COR-L47 (cell line): Measurements from ENCODE around the gene PWP1.
"Not testable (repeated sequence)": the region's sequence is repeated elsewhere in the genome, so short reads cannot be mapped to it uniquely, and the experiment has no call there.

ENCODE experiments used
- DNase-seq: peaks from one replicate; lab custom pipeline; 2025; lab: John Stamatoyannopoulos, UW

PWP1 gene

DNA sequence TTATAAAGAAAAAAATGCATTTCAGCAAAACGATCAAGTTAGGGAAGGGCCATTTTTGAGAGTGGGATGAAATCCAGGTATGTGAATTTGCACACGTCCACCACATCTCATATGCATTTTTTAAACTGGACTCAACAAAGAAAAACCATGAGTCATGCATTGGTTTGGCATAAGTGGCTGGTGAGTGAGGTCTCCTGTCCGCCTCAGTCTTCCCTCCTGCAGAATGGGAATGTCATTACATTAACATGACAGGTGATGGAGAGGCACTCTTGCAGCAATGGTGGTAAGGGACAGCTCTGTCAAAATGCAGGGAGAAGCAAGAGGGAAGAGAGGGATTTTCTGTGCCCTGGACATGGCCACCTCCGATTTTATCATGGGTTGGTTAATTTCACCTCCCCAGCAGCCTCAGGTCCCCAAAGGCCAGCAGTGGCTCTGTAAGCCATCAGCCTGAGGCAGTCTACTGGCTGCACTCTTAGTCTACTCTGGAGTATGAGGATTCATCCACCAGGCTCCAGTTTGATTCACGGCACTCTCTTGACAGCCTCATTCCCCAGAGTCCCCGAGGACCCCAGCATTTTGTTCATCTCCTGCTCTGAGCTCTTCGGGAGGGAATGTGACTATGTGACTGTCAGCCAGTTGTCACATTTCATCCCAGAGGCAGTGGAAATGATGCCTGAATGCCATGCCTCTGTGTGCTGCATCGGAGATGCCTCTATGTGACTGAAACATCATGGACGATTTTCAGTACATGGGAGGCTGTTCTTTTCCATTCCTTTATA lies 17.1 kb upstream of the PWP1 start:
- no peak for DNase-seq

DNA sequence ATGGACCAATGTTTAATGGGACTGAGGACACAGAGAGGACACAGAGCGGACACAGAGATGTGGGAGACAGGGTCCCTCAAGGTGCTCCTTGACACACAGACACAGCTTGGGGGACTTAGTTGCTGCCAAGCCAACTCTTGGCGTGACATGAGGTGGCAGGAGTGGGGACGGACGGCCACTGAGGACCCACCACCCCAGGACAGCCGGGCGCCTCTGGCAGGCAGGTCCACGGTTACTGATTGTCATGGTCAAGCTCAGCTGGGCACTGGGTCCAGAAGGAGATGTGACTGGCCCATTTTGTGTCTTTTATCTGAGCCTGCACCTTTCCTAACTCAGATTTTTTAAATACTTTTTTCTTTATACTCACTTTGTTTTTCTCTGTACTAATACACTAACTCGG lies 15.7 kb upstream of the PWP1 start:
- no peak for DNase-seq

DNA sequence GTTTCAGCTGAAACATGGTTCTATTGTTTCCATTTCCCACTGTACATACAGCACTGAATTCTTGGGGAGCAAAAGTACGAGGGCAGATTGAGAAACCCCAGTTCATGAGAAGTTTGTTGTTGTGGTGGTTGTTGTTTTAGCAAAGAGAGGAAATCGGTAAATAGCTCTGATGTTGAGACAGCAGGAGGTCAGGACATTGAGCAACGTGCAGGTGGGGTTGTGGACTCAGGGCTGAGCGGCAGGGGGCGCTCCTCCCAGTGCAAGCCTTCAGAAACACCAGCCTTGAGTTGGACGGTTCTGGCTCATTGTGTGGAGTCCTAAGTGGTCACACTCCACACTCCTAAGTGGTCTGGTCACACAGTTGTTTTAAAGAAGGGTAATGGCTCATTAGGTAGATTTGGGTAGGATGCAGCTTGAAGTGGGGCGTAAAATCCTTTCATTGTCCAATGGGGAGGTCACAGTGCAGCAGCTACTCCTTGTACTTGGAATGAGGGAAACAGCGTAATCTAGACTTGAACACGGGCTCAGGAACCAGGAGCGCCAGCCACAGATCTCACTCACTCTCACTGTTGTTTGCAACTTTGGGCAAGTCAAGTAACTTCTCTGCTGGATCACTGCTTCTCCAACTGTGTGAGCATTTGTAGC lies 14.5 kb upstream of the PWP1 start:
- DNase-seq, result no peak

DNA sequence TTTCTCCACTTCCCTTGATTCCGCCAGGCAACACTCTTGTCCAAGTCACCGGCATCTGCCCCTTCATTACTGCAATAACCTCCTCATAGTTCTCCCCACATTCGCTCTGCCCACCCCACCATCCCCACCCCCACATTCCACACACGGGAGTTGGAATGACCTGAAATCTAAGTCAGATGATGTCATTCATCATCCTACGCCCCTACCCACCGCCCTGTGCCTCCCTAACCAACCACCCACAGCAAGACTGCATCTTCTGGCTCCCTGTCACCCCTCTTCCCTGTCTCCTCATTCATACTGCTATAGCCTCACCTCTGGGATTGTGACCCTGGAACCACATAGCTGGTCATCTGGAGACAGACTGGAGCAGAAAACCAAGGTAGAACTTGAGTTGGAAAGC lies 7.9 kb upstream of the PWP1 start:
- no peak for DNase-seq

DNA sequence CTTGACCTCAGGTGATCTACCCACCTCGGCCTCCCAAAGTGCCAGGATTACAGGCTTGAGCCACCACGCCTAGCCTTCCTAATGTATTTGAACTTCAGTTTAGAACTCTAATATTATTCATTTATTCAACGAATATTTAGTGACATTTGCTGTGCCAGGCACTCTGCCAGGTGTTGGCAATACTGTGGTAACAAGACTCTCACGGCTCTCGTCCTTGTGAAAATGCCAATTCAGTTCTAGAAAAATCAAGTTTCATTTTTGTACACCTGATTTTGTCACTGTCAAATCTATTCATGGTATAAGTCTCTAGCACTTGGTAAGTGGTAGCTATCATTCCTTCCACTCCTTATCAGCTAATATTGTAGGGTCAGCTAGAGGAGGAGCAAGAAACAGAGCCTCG lies 6.3 kb upstream of the PWP1 start:
- DNase-seq, result no peak

DNA sequence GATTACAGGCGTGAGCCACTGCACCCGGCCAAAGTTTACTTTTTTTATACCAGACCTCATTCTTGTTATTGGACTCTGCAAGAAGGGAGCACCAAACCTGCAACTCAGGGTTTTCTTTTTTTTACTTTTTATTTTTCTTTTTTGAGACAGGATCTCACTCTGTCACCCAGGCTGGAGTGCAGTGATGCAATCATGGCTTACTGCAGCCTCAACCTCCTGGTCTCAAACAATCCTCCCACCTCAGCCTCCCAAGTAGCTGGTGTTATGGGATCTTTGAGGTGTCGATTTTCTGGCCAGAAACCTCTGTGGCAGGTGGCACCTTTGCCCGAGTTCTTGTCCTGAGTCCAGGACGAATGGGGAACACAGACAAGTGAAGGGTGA lies 4.2 kb upstream of the PWP1 start:
- DNase-seq, result no peak

DNA sequence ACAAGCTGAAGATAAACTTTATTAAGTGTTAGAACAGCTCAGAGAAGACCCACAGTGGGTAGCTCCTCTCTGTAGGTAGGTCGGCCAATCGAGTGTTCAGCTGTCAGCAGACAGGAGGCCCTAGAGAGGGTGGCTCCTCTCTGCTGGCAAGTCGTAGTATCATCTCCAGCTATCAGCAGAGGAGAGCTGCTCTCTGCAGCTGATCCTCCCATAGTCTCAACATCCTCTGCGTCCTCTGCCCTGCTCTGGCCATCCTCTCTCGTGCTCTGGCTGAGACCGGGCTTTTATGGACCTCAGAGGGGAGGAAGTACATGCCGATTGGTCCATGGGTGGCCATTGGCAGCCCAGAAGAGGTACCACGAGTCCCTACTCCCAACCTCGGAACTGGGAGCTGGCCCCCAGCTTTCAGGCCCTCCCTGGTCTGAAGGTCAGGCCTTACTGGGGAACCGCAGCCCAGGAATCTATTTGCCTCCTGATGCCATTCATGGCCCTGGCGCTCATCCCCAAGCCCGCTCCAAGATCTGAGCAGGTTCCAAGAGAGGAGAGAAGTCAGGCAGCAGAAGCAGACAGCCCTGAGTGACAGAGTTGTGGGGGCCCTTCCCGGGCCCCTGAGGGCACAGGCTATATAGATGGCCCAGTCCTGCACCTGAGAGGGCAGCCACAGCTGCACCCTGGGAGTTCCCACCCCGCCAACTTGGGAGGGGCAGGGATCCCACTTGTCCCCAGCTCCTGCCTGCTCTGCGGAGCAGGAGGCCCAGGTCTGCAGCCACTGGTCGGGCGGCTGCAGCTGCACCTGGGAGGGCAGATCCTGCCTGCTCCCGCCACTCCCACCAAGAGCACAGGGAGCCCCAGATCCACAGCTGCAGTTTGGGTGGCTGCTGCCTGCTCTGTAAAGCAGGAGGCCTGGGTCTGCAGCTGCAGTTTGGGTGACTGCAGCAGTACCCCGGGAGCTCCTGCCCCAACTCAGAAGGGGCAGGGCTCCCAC lies 3.5 kb upstream of the PWP1 start:
- DNase-seq, result no peak

DNA sequence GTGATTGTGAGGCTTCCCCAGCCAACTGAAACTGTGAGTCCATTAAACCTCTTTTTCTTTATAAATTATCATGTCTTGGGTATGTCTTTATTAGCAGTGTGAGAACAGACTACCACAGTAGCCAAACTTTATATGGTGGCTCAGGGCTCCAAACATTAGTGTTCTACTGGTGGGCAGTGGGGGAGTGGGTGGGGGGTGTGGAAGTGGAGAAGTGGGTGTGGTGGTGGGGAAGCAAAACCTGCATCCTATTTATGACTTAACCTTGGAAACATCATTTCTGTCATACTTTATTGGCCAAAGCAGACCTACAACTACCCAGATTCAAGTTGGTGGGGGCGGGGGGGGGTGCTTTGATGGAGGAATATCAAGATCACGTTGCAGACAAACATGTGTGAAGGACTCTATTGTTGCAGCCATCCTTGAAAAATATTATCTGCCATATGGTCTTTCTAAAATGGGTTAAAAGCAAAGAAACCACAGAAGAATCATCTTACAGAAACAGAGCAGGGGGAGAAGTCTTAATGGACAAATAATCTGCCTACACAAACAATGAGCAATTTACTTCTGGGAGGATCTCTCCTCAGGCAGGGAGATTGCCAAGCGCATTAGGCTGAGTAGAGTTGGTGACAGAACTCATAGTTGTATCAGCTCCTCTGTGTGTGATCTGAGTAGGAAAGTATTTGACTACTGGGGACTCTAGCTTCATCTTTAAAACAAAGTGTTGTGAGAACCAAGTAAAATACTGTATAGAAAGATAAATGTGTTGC lies 1.4 kb upstream of the PWP1 start:
- DNase-seq, result no peak

DNA sequence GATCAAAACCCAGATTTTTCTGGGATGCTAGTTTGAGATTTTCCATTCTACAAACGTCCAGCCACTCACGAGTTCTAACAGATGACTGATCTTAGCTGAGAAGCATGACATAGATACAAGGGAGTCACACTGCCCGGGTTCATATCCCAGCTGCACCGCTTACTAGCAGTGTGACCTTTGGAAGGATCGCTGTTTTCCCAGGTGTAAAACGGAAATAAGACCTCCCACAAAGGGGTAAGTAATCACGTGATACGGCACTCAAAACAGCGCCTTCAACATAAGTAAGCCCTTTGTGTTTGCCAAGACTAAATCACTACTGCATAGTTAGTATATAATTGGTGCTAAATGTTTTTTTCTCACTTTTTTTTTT lies 624 bp upstream of the PWP1 start:
- peak; percentile 46 for DNase-seq

DNA sequence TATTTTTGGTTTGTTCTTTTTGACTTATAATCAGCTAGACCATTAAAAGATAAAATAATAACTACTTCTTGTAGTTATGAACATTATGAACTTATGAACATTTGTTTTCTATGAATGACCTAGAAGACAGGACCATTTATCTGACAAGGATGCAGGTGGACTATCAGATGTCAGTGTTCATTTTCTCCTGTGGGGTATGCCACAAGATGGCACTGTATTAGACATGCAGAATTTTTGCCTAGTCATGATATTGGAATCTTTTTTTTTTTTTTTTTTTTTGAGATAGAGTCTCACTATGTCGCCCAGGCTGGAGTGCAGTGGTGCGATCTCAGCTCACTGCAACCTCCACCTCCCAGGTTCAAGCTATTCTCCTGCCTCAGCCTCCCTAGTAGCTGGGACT lies 10.2 kb downstream of the PWP1 start:
- not testable (repeated sequence) for DNase-seq

DNA sequence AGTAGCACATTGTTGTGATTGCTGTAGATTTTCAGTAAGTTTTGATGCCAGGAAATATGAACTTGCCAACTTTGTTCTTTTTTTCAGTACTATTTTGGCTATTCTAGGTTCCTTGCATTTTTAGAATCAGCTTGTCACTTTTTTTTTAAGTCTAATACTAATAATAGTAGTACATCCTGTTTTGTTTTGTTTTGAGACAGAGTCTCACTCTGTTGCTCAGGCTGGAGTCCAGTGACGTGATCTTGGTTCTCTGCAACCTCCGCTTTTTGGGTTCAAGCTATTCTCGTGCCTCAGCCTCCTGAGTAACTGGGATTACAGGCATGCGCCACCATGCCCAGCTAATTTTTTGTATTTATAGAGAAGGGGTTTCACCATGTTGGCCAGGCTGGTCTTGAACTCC lies 16.5 kb downstream of the PWP1 start:
- DNase-seq, result no peak

DNA sequence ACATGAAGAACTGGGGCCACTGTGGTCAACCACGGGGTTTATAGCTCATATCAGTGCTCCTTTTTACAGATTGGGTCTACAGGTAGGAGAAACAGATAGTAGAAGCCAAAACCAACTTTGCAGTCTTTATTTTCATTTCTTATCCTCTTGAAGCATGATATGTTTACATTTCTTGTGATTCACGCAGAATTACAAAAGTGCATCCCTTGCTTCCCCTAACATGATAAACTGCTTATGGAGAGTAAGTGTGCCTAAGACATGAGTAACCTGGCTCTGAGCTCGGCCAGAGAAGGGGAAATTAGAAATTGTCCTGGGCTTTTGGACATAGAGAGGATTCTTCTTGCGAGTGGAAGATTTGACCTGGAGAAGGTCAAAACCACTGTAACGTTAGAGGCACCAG lies 18.4 kb downstream of the PWP1 start:
- no peak for DNase-seq

DNA sequence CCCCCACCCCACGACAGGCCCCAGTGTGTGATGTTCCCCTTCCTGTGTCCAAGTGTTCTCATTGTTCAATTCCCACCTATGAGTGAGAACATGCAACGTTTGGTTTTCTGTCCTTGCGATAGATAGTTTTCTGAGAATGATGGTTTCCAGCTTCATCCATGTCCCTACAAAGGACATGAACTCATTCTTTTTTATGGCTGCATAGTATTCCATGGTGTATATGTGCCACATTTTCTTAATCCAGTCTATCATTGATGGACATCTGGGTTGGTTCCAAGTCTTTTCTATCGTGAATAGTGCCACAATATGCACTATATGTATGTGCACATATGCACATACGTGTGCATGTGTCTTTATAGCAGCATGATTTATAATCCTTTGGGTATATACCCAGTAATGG lies 19.9 kb downstream of the PWP1 start:
- DNase-seq, result not testable (repeated sequence)

DNA sequence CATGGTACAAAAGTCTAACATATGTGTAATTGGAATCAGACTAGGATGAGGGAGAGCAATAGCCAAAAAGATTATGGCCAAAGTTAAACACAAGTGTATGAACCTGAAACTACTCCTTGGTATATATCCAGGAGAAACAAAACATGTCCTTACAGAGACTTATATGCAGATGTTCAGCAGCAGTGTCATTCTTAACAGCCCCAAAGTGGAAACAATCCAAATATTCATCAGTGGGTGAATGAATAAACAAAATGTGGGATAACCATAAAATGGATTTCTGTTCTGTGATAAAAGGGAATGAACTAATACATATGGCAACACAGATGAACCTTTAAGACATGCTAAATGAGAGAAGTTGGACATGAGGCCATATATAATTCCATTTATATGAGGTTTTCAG lies 30.2 kb downstream of the PWP1 start:
- DNase-seq, result no peak

DNA sequence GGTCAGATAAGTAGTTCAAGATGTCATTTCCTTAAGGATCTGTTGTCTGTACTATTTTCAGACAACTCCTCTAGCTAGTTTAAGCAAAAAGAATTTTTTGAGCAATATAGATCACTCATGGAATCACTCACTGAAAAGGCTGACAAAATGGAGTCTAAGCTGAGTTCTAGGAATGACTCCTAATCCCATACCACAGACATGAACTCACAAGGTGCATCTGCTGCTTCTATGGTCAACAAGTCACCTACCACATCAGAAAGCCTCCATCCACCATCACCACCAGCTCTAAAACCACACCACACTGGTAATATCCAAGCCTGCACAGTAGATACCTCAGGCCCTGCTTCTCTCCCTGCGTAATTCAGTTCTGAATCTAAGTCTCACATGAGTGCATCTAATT lies 33.0 kb downstream of the PWP1 start:
- no peak for DNase-seq

DNA sequence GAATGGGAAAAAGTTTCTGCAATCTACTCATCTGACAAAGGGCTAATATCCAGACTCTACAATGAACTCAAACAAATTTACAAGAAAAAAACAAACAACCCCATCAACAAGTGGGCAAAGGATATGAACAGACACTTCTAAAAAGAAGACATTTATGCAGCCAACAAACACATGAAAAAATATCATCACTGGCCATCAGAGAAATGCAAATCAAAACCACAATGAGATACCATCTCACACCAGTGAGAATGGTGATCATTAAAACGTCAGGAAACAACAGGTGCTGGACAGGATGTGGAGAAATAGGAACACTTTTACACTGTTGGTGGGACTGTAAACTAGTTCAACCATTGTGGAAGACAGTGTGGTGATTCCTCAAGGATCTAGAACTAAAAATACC lies 41.7 kb downstream of the PWP1 start:
- DNase-seq, result not testable (repeated sequence)

DNA sequence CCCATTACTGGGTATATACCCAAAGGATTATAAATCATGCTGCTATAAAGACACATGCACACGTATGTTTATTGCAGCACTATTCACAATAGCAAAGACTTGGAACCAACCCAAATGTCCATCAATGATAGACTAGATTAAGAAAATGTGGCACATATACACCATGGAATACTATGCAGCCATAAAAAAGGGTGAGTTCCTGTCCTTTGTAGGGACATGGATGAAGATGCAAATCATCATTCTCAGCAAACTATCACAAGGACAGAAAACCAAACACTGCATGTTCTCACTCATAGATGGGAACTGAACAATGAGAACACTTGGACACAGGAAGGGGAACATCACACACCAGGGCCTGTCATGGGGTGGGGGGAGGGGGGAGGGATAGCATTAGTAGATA lies 42.1 kb downstream of the PWP1 start:
- DNase-seq, result not testable (repeated sequence)

DNA sequence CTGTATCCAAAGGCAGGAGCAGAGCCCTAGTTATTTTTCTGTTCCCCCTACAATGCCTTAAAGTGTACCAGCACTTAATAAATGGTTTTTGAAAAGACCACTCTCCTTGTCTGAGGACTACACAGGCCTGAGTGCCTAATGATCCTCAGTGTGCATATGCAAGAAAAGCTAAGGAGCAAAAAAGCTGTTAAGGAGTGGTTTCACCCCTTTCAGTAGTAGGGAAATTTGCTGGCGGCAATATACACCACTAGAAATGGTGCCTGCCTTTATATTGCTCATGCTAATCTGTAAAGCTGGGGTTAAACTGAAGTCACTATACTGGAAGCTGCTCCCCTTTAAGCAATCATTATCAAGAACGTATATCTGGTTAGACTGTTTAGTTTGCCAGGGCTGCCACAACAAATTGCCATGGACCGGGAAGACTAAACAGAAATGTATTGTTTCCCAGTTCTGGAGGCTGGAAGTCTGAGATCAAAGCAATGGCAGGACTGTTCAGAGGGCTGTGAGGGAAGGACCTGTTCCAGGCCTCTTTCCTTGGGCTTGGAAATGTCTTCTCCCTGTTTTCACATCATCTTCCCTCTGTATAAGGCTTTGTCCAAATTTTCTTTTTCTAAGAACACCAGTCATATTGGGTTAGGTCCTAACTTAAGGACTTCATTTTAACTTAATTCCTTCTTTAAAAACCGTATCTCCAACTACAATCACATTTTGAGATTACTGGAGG lies 45.2 kb downstream of the PWP1 start:
- no peak for DNase-seq

DNA sequence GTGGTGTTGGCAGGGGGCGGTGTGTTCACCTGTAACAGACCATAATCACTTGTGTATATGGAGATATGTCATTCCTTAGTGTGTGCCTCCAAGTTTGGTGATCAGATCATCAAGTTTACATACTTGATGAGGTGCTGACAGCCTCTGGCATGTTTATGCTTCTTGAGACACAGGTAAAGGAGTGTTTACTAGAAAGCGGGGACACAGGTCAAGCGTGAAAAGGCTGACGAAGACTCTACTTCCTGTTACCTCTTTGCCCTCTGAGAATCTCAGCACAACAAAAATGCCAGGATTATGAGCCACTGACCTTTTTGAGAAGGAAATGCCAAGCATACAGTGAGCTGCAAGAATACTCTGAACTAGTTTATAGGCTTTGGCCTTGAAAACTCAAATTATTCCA lies 45.8 kb downstream of the PWP1 start:
- no peak for DNase-seq

DNA sequence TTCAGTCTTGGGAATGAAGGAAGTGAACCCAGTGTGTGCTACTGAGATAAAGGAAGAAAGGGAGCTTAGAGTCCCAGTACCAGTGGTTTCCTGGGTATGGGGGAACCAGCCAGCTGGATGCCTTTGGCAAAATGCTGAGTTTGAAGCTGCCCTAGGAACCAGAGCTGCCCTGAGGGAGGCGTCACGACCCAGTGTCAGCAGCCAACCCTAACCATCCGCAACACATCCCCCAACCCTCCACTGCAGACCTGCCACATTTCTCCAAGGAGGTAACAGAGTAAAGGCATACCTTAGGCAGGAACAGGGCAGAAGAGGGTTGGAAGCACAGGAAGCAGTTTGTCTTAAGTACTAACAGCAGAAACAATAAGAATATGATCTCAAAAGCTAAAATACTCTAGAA lies 46.8 kb downstream of the PWP1 start:
- DNase-seq, result no peak

DNA sequence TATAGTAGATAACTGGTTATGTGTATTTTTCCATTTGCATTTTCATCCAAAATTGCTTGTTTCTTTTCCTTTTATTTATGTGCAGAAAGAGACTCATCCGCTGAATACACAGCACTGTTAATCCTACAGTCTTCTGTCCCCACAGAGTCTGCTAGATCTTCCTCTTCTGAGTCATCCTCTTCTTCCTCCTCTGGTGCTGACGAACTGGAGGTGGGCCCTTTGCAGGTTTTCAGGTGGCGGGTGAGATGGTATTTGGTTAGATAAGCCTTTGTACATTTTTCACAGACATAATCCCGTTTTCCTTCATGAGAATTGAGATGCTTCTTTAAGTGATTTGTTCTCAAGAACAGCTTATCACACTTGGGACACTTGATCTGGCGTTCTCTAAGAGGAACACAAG lies 48.5 kb downstream of the PWP1 start:
- no peak for DNase-seq
